ENCODE results near the gene OR5D14. TPM values are rescaled to one million over a fixed set of nuclear protein-coding genes. Genes with fewer than 3 reads are reported as not detected.

The OR5D14 gene
- total RNA-seq = not detected
- not detected for polyA plus RNA-seq (ENCODE audit: insufficient read depth, low read depth, low replicate concordance)
- long read RNA-seq, donor 1 = 0 reads
- long read RNA-seq, donor 2 = 0 reads

- Histone ChIP-seq H3K4me1 (no peaks in the 10 kb centered on the region), H3K9me3 (no peaks in the 10 kb centered on the region), H3K27ac (no peak within 1 kb of the TSS), H3K4me3 (no peak within 1 kb of the TSS), H3K36me3 (ENCODE audit: low read depth, missing control alignments) (no peaks in the 10 kb centered on the region), H3K27me3 (no peaks in the 10 kb centered on the region)
- DNase-seq = no peak
- intact Hi-C loops (cut with DNase I; ENCODE audit: low total_unique reads) = no loop called here
- TF ChIP-seq CTCF (IDR thresholded peaks at IDR 0.05) (no peak), POLR2A (IDR thresholded peaks at IDR 0.05) (no peak)
Measured at GRCh38 chr11:55795256-55795655, at the start of gene OR5D14. Gene OR5D14, plus strand, starts transcription at chr11:55795556. Its CDS starts 0 bp downstream, at chr11:55795556.

- no peak within 1 kb of the TSS for H3K27ac ChIP-seq
- H3K4me1 ChIP-seq = no peaks in the 10 kb centered on the region
- no peak within 1 kb of the TSS for H3K4me3 ChIP-seq
- TF ChIP-seq POLR2A (IDR thresholded peaks at IDR 0.05) = no peak
- TF ChIP-seq CTCF (IDR thresholded peaks at IDR 0.05) = no peak
- H3K27me3 ChIP-seq = no peaks in the 10 kb centered on the region
- intact Hi-C loops (cut with DNase I; ENCODE audit: low total_unique reads) = no loop called here
- H3K36me3 ChIP-seq (ENCODE audit: low read depth, missing control alignments) = no peaks in the 10 kb centered on the region
- H3K9me3 ChIP-seq = no peaks in the 10 kb centered on the region
- DNase-seq = no peak
Measured at GRCh38 chr11:55773138-55773537, 22.2 kb upstream of the OR5D14 start, which contains the start of gene OR5D13. Gene OR5D13, plus strand, starts transcription at chr11:55773438. Its CDS starts 0 bp downstream, at chr11:55773438.

GRCh38 chr11:55791606-55792005 lies 3.8 kb upstream of the OR5D14 start:
- no peak for DNase-seq
- intact Hi-C loops (cut with DNase I; ENCODE audit: low total_unique reads) = no loop called here
- WGBS, 2 donors = 90% methylated on average over 1 of the region's 1 CpG
- Histone ChIP-seq H3K4me1 (no peaks in the 10 kb centered on the region), H3K9me3 (no peaks in the 10 kb centered on the region), H3K27ac (no peak overlapping the region), H3K27me3 (no peaks in the 10 kb centered on the region), H3K4me3 (no peak overlapping the region), H3K36me3 (ENCODE audit: low read depth, missing control alignments) (no peaks in the 10 kb centered on the region)
- no peak for TF ChIP-seq CTCF (IDR thresholded peaks at IDR 0.05)

GRCh38 chr11:55793321-55793720 lies 2.0 kb upstream of the OR5D14 start:
- H3K27ac ChIP-seq = no peak overlapping the region
- H3K27me3 ChIP-seq = no peaks in the 10 kb centered on the region
- no peaks in the 10 kb centered on the region for H3K36me3 ChIP-seq (ENCODE audit: low read depth, missing control alignments)
- 50 to 67% methylated on average over 2 of the region's 2 CpGs for WGBS, 2 donors
- no peak overlapping the region for H3K4me3 ChIP-seq
- DNase-seq = no peak
- no peaks in the 10 kb centered on the region for H3K4me1 ChIP-seq
- intact Hi-C loops (cut with DNase I; ENCODE audit: low total_unique reads) = no loop called here
- TF ChIP-seq CTCF (IDR thresholded peaks at IDR 0.05) = no peak
- no peak for TF ChIP-seq POLR2A (IDR thresholded peaks at IDR 0.05)
- H3K9me3 ChIP-seq = no peaks in the 10 kb centered on the region

GRCh38 chr11:55806248-55806647 lies 10.9 kb downstream of the OR5D14 start:
- no peak for TF ChIP-seq POLR2A (IDR thresholded peaks at IDR 0.05)

More at GRCh38 chr11:55806248-55806647, 10.9 kb downstream of the OR5D14 start:
- intact Hi-C loops (cut with DNase I; ENCODE audit: low total_unique reads) = no loop called here
- no peak for DNase-seq
- WGBS, 2 donors = 88 to 93% methylated on average over 1 of the region's 1 CpG
- Histone ChIP-seq H3K36me3 (ENCODE audit: low read depth, missing control alignments) (no peaks in the 10 kb centered on the region), H3K27ac (no peak overlapping the region), H3K27me3 (no peaks in the 10 kb centered on the region), H3K4me3 (no peak overlapping the region), H3K4me1 (no peaks in the 10 kb centered on the region), H3K9me3 (no peaks in the 10 kb centered on the region)

Data from testis (tissue), 5 donors.